Mesothelial cell of epicardium (in vitro differentiated cells): ENCODE results near the gene ASTN2. TPM values are rescaled to one million over a fixed set of nuclear protein-coding genes. Genes with fewer than 3 reads are reported as not detected.

Experiments
- DNase-seq, 2 experiments: peaks; one replicate each; pipeline ENCODE4 v3.0.0; 2021; ENCODE audit warnings: low spot score in 2 of 2; ENCODE audit not compliant: unreplicated experiment in 2 of 2
- H3K27ac Mint-ChIP-seq: 2 replicates; pipeline ENCODE4 v1.8.0; 2021; ENCODE audit warnings: mixed read lengths
- H3K27me3 Mint-ChIP-seq: 2 replicates; pipeline ENCODE4 v1.8.0; 2021; ENCODE audit warnings: low read depth, mixed read lengths
- H3K36me3 Mint-ChIP-seq: 2 replicates; pipeline ENCODE4 v1.8.0; 2021; ENCODE audit warnings: mixed read lengths
- H3K4me1 Mint-ChIP-seq: 2 replicates; pipeline ENCODE4 v1.8.0; 2021; ENCODE audit warnings: mixed read lengths
- H3K4me3 Mint-ChIP-seq: 2 replicates; pipeline ENCODE4 v1.8.0; 2021; ENCODE audit warnings: mild to moderate bottlenecking, moderate library complexity, mixed read lengths
- H3K9me3 Mint-ChIP-seq: 2 replicates; pipeline ENCODE4 v1.8.0; 2021; ENCODE audit warnings: mixed read lengths
- CTCF ChIP-seq: fragments of 200-600 bp; sonication (generic); IDR thresholded peaks from one replicate; pipeline ENCODE4 v1.5.0; 2021; ENCODE audit warnings: antibody characterized with exemption; ENCODE audit not compliant: unreplicated experiment
- total RNA-seq: library from RNA; stranded (reverse); gene quantifications from 3 replicates; pipeline ENCODE4 v1.2.1, GENCODE V29; 2021

ASTN2 gene
- total RNA-seq, 1 donor from 2014 or later: 12.2 TPM

- H3K9me3 Mint-ChIP-seq: no peaks in the 10 kb centered on the region
- no peak for TF ChIP-seq CTCF
Observed at GRCh38 chr9:116952436-116952810, 462.4 kb downstream of the ASTN2 start.

GRCh38 chr9:116951588-116952435 lies 463.0 kb downstream of the ASTN2 start:
- no peak for TF ChIP-seq CTCF
- no peaks in the 10 kb centered on the region for H3K4me1 Mint-ChIP-seq
- H3K36me3 Mint-ChIP-seq: no peaks in the 10 kb centered on the region
- no peaks in the 10 kb centered on the region for H3K9me3 Mint-ChIP-seq
- no peak for DNase-seq
- H3K27ac Mint-ChIP-seq: no peak overlapping the region
- no peak overlapping the region for H3K4me3 Mint-ChIP-seq
- peaks cover 15% of the 10 kb centered on the region for H3K27me3 Mint-ChIP-seq

More at GRCh38 chr9:116952436-116952810, 462.4 kb downstream of the ASTN2 start:
- no peaks in the 10 kb centered on the region for H3K4me1 Mint-ChIP-seq
- H3K27ac Mint-ChIP-seq: no peak overlapping the region
- H3K27me3 Mint-ChIP-seq: peaks cover 13% of the 10 kb centered on the region
- H3K36me3 Mint-ChIP-seq: no peaks in the 10 kb centered on the region
- DNase-seq: no peak
- H3K4me3 Mint-ChIP-seq: no peak overlapping the region

- H3K9me3 Mint-ChIP-seq: no peaks in the 10 kb centered on the region
- no peak overlapping the region for H3K27ac Mint-ChIP-seq
- peaks cover 41% of the 10 kb centered on the region for H3K27me3 Mint-ChIP-seq
- H3K36me3 Mint-ChIP-seq: no peaks in the 10 kb centered on the region
- TF ChIP-seq CTCF: no peak
- no peak overlapping the region for H3K4me3 Mint-ChIP-seq
- no peaks in the 10 kb centered on the region for H3K4me1 Mint-ChIP-seq
- DNase-seq: no peak
Observed at GRCh38 chr9:116945817-116946216, 469.0 kb downstream of the ASTN2 start.

GRCh38 chr9:116944714-116945534 lies 469.9 kb downstream of the ASTN2 start:
- no peak for DNase-seq
- TF ChIP-seq CTCF: no peak
- Mint-ChIP-seq H3K4me3 (no peak overlapping the region), H3K27ac (no peak overlapping the region), H3K9me3 (no peaks in the 10 kb centered on the region), H3K36me3 (no peaks in the 10 kb centered on the region), H3K4me1 (no peaks in the 10 kb centered on the region), H3K27me3 (peaks cover 41% of the 10 kb centered on the region)

- H3K4me1 Mint-ChIP-seq: no peaks in the 10 kb centered on the region
- DNase-seq: no peak
Observed at GRCh38 chr9:116943970-116944369, 470.9 kb downstream of the ASTN2 start.

More at GRCh38 chr9:116943970-116944369, 470.9 kb downstream of the ASTN2 start:
- H3K9me3 Mint-ChIP-seq: no peaks in the 10 kb centered on the region
- no peak for TF ChIP-seq CTCF
- H3K27me3 Mint-ChIP-seq: peaks cover 41% of the 10 kb centered on the region
- no peak overlapping the region for H3K27ac Mint-ChIP-seq
- H3K36me3 Mint-ChIP-seq: no peaks in the 10 kb centered on the region
- H3K4me3 Mint-ChIP-seq: no peak overlapping the region
